Stimulated activated CD8-positive, alpha-beta memory T cell treated with anti-CD3 and anti-CD28 coated beads, Interleukin-7, amount 100 ng/mL, for 4 hours (primary cell): Measurements from ENCODE around the gene KIR3DL3.
"Not testable (repeated sequence)": the region's sequence is repeated elsewhere in the genome, so short reads cannot be mapped to it uniquely, and the experiment has no call there.

Source experiments
- DNase-seq, 2 donors: peaks; one replicate each; pipeline ENCODE4 v3.0.0-alpha.2; 2020; ENCODE audit warnings: low read depth in 2 of 2

KIR3DL3 gene

GRCh38 chr19:54724142-54724541 is at the start of gene KIR3DL3:
Gene KIR3DL3 (plus strand): TSS chr19:54724442. CDS start chr19:54724497, 55 bp downstream.
- no peak for DNase-seq

GRCh38 chr19:54676210-54676834 is 47.9 kb upstream of the KIR3DL3 start:
- not testable (repeated sequence) for DNase-seq

GRCh38 chr19:54677217-54677616 is 47.0 kb upstream of the KIR3DL3 start:
- DNase-seq = no peak

- not testable (repeated sequence) for DNase-seq
Observed at GRCh38 chr19:54681596-54681995, 42.6 kb upstream of the KIR3DL3 start.

GRCh38 chr19:54682306-54682856 is 41.9 kb upstream of the KIR3DL3 start:
- DNase-seq = no peak

- no peak for DNase-seq
Observed at GRCh38 chr19:54684527-54684926, 39.7 kb upstream of the KIR3DL3 start.

- DNase-seq = no peak
Observed at GRCh38 chr19:54691582-54692297, 32.5 kb upstream of the KIR3DL3 start.

- no peak for DNase-seq
Observed at GRCh38 chr19:54692298-54692615, 32.0 kb upstream of the KIR3DL3 start.

GRCh38 chr19:54694648-54695047 is 29.6 kb upstream of the KIR3DL3 start:
- DNase-seq = peak in 1 of 2 donors; percentile 8

GRCh38 chr19:54696117-54696548 is 28.1 kb upstream of the KIR3DL3 start:
- DNase-seq = no peak

- no peak for DNase-seq
Observed at GRCh38 chr19:54696766-54697165, 27.5 kb upstream of the KIR3DL3 start.

- not testable (repeated sequence) for DNase-seq
Observed at GRCh38 chr19:54697716-54698115, 26.5 kb upstream of the KIR3DL3 start.

- DNase-seq = no peak
Observed at GRCh38 chr19:54704928-54705327, 19.3 kb upstream of the KIR3DL3 start.

- peak in 1 of 2 donors; percentile 10 for DNase-seq
Observed at GRCh38 chr19:54707962-54708361, 16.3 kb upstream of the KIR3DL3 start.

- DNase-seq = no peak
Observed at GRCh38 chr19:54708781-54709180, 15.5 kb upstream of the KIR3DL3 start.

- DNase-seq = no peak
Observed at GRCh38 chr19:54709212-54709948, 14.9 kb upstream of the KIR3DL3 start.

GRCh38 chr19:54709956-54710355 is 14.3 kb upstream of the KIR3DL3 start:
- DNase-seq = not testable (repeated sequence)

GRCh38 chr19:54724644-54725043 is 402 bp downstream of the KIR3DL3 start:
- DNase-seq = no peak

- DNase-seq = no peak
Observed at GRCh38 chr19:54725321-54725720, 1.1 kb downstream of the KIR3DL3 start.

GRCh38 chr19:54727562-54727961 is 3.3 kb downstream of the KIR3DL3 start:
- no peak for DNase-seq

GRCh38 chr19:54728167-54728566 is 3.9 kb downstream of the KIR3DL3 start:
- no peak for DNase-seq

GRCh38 chr19:54729416-54730188 is 5.4 kb downstream of the KIR3DL3 start:
- no peak for DNase-seq
